Neutrophil (primary cell): Measurements from ENCODE around the gene TBRG1.

Source experiments
- H3K27ac ChIP-seq: fragments of 200-600 bp; sonication (generic); 2 replicates; pipeline ENCODE4 v1.5.1; 2016; ENCODE audit warnings: mild to moderate bottlenecking, moderate library complexity
- H3K27me3 ChIP-seq: fragments of 200-600 bp; sonication (generic); 2 replicates; pipeline ENCODE4 v1.6.0; 2016; ENCODE audit warnings: mild to moderate bottlenecking
- H3K36me3 ChIP-seq: fragments of 200-600 bp; sonication (generic); 2 replicates; pipeline ENCODE4 v1.5.1; 2017
- H3K4me1 ChIP-seq, 2 experiments: fragments of 200-600 bp in 1 of 2; sonication (generic) in 1 of 2; 1 replicate in 1 of 2; 2 replicates in 1 of 2; pipeline versions ENCODE4 v1.5.1 to v1.6.1; 2013 to 2016; ENCODE audit warnings: low read depth in 1 of 2, low read length in 1 of 2, mild to moderate bottlenecking in 1 of 2, moderate library complexity in 1 of 2; ENCODE audit not compliant: control insufficient read depth in 1 of 2, insufficient read depth in 1 of 2
- H3K4me3 ChIP-seq, 2 experiments: fragments of 200-600 bp in 1 of 2; sonication (generic) in 1 of 2; 1 replicate in 1 of 2; 2 replicates in 1 of 2; pipeline ENCODE4 v1.5.1; 2013 to 2016; ENCODE audit warnings: low read depth in 1 of 2, low read length in 1 of 2, mild to moderate bottlenecking in 1 of 2, moderate library complexity in 1 of 2
- H3K9me3 ChIP-seq: fragments of 200-600 bp; sonication (generic); 2 replicates; pipeline ENCODE4 v1.5.1; 2016
- CTCF ChIP-seq: fragments of 200-600 bp; sonication (generic); IDR thresholded peaks from 2 replicates; pipeline ENCODE4 v1.5.1; 2016; ENCODE audit warnings: antibody characterized with exemption

Gene TBRG1

GRCh38 chr11:124622531-124623451 is at the start of gene TBRG1:
TBRG1 (plus strand) TSS chr11:124622864; CDS start chr11:124623084, 220 bp downstream.
- H3K4me1 ChIP-seq = peaks cover 41 to 43% of the 10 kb centered on the region in 2 experiments
- peaks cover 14% of the 10 kb centered on the region for H3K36me3 ChIP-seq
- peak within 1 kb of the TSS; percentile 92 for H3K27ac ChIP-seq
- no peak for TF ChIP-seq CTCF
- H3K27me3 ChIP-seq = peaks cover 11% of the 10 kb centered on the region
- peak within 1 kb of the TSS; percentile 78 to 90 for H3K4me3 ChIP-seq
- no peaks in the 10 kb centered on the region for H3K9me3 ChIP-seq

- Histone ChIP-seq H3K27me3 (peaks cover 5% of the 10 kb centered on the region), H3K4me3 (no peak overlapping the region), H3K36me3 (no peaks in the 10 kb centered on the region), H3K9me3 (no peaks in the 10 kb centered on the region), H3K27ac (no peak overlapping the region), H3K4me1 (no peaks in the 10 kb centered on the region)
- TF ChIP-seq CTCF = no peak
Measured at GRCh38 chr11:124577716-124578427, 44.8 kb upstream of the TBRG1 start.

GRCh38 chr11:124578761-124579160 is 43.9 kb upstream of the TBRG1 start:
- TF ChIP-seq CTCF = no peak
- H3K27ac ChIP-seq = no peak overlapping the region

GRCh38 chr11:124581817-124582216 is 40.8 kb upstream of the TBRG1 start:
- Histone ChIP-seq H3K27me3 (peaks cover 12% of the 10 kb centered on the region), H3K36me3 (no peaks in the 10 kb centered on the region), H3K4me3 (no peak overlapping the region), H3K27ac (no peak overlapping the region), H3K9me3 (no peaks in the 10 kb centered on the region), H3K4me1 (no peaks in the 10 kb centered on the region)
- no peak for TF ChIP-seq CTCF

More at GRCh38 chr11:124578761-124579160, 43.9 kb upstream of the TBRG1 start:
- H3K4me1 ChIP-seq = no peaks in the 10 kb centered on the region
- H3K27me3 ChIP-seq = peaks cover 6% of the 10 kb centered on the region
- H3K9me3 ChIP-seq = no peaks in the 10 kb centered on the region
- H3K36me3 ChIP-seq = no peaks in the 10 kb centered on the region
- H3K4me3 ChIP-seq = no peak overlapping the region

- peaks cover 12% of the 10 kb centered on the region for H3K27me3 ChIP-seq
- H3K36me3 ChIP-seq = no peaks in the 10 kb centered on the region
- no peak overlapping the region for H3K27ac ChIP-seq
- H3K4me1 ChIP-seq = no peaks in the 10 kb centered on the region
- no peaks in the 10 kb centered on the region for H3K9me3 ChIP-seq
- H3K4me3 ChIP-seq = no peak overlapping the region
- TF ChIP-seq CTCF = no peak
Measured at GRCh38 chr11:124582565-124582964, 40.1 kb upstream of the TBRG1 start.
